Measurements from ENCODE around the gene MINDY3. TPM values are rescaled to one million over a fixed set of nuclear protein-coding genes. Genes with fewer than 3 reads are reported as not detected.
"Not testable (repeated sequence)": the region's sequence is repeated elsewhere in the genome, so short reads cannot be mapped to it uniquely, and the experiment has no call there.

MINDY3 gene
- total and polyA plus RNA-seq, 7 experiments from 2014 or later: 3.6 to 43.8 (median 29.1) TPM

DNA sequence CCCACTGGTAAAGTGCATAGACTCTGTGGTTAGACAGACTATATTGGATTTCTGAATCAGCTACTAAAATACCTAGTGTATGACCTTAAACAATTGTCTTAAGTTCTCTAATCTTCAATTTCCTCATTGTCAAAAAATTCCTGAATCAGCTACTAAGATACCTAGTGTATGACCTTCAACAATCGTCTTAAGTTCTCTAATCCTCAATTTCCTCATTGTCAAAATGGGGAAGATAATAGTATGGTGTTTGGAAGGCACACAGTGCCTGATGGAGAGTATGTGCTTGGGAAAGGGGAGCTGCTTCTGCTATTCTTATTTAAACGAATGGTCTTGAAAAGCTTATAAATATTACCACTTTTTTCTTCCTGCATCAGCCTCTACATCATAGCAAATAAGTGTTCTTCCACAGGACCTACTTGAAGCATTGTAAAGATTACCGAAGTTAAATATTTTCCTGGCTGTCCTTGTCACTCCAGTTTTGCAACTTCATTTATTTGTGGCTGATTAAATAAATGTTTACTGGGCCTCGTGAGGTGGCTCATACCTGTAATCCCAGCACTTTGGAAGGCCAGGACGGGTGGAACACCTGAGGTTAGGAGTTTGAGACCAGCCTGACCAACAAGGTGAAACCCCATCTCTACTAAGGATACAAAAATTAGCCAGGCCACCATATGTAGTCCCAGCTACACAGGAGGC is 76.2 kb downstream of the MINDY3 start:
- H3K27me3 ChIP-seq (ENCODE audit: control insufficient read depth in 2 of 2, insufficient read depth in 2 of 2, low read length in 2 of 2): no peaks in the 10 kb centered on the region
- no peak overlapping the region for H3K4me3 ChIP-seq (ENCODE audit: low read length)
- Mint-ChIP-seq H3K4me3 (no peak overlapping the region), H3K9me3 (peaks cover 0 to 5% (median 0%) of the 10 kb centered on the region in 11 donors), H3K36me3 (peaks cover 27 to 92% (median 85%) of the 10 kb centered on the region in 5 donors), H3K4me1 (no peaks in the 10 kb centered on the region), H3K27ac (no peak overlapping the region), H3K27me3 (no peaks in the 10 kb centered on the region)
- H3K27ac ChIP-seq (ENCODE audit: low read depth, low read length): no peak overlapping the region
- no peaks in the 10 kb centered on the region for H3K9me3 ChIP-seq (ENCODE audit: control insufficient read depth in 2 of 3, low read length in 3 of 3)
- ATAC-seq (no peak), DNase-seq (no peak)
- POLR2A ChIA-PET: no interaction called here
- intact Hi-C loops (cut with micrococcal nuclease): no loop called here
- no peaks in the 10 kb centered on the region for H3K4me1 ChIP-seq (ENCODE audit: control insufficient read depth in 2 of 2, insufficient read depth in 2 of 2, low read length in 2 of 2)
- CTCF ChIA-PET: no interaction called here
- H3K36me3 ChIP-seq (ENCODE audit: control insufficient read depth in 2 of 3, insufficient read depth in 3 of 3, low read length in 3 of 3): peaks cover 5 to 66% (median 6%) of the 10 kb centered on the region in 3 experiments

DNA sequence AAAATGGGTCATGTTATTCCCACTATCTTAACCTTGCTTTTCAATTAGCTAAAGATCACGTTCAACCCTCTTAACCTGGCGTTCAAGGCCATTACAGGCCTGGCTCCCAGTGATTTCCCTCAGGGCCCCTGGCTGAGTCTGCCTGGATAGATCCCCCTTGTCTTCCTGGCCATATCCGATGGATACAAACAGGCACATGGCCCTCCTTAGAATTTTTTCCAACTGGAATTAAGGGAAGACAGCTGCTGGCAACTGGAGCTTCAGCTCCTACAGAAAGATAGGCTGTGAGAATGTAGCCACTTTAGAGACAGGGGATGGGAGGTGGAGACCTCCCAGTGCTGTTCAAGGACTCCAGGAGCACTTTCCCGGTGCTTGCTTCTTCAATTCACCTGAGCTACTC is 77.5 kb downstream of the MINDY3 start:
- Mint-ChIP-seq H3K27ac (no peak overlapping the region), H3K36me3 (peaks cover 26 to 99% (median 85%) of the 10 kb centered on the region in 5 donors), H3K4me1 (no peaks in the 10 kb centered on the region), H3K4me3 (no peak overlapping the region), H3K9me3 (peaks cover 0 to 14% (median 3%) of the 10 kb centered on the region in 11 donors), H3K27me3 (no peaks in the 10 kb centered on the region)
- Histone ChIP-seq H3K9me3 (ENCODE audit: control insufficient read depth in 2 of 3, low read length in 3 of 3) (peaks cover 0 to 2% (median 0%) of the 10 kb centered on the region in 3 experiments), H3K4me3 (ENCODE audit: low read length) (no peak overlapping the region), H3K36me3 (ENCODE audit: control insufficient read depth in 2 of 3, insufficient read depth in 3 of 3, low read length in 3 of 3) (peaks cover 9 to 77% (median 10%) of the 10 kb centered on the region in 3 experiments), H3K27ac (ENCODE audit: low read depth, low read length) (no peak overlapping the region), H3K4me1 (ENCODE audit: control insufficient read depth in 2 of 2, insufficient read depth in 2 of 2, low read length in 2 of 2) (no peaks in the 10 kb centered on the region), H3K27me3 (ENCODE audit: control insufficient read depth in 2 of 2, insufficient read depth in 2 of 2, low read length in 2 of 2) (no peaks in the 10 kb centered on the region)
- DNase-seq: no peak
- CTCF ChIA-PET: no interaction called here
- intact Hi-C loops (cut with micrococcal nuclease): no loop called here
- ATAC-seq: no peak
- POLR2A ChIA-PET: no interaction called here

DNA sequence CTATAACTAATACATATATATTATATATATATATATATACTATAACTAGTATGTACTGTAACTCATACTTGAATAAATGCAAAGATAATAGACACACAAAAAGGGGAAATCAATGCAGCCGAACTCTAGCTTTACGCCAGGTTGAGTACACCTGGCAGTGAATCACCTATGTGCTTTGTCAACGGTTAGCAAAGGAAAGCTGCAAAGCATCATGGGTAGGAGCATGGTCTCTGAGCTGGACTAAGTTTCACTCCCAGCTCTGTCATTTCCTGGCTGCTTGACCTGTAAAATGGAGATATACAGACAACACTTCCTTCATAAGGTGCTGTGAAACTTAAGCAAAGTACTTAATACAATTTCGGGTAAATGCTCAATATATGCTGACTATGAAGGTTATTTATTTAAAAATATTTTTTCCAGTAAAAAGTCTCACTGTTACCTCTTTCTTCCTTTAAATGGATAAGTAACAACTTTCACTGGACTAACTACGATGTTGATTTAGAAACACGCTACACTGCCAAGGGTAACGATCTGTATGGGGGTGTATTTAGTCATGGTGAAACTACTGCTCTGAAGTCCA is 78.8 kb downstream of the MINDY3 start:
- Mint-ChIP-seq H3K36me3 (peaks cover 27 to 97% (median 89%) of the 10 kb centered on the region in 5 donors), H3K4me3 (no peak overlapping the region), H3K27ac (no peak overlapping the region), H3K9me3 (peaks cover 0 to 23% (median 7%) of the 10 kb centered on the region in 11 donors), H3K4me1 (no peaks in the 10 kb centered on the region), H3K27me3 (no peaks in the 10 kb centered on the region)
- ChIA-PET CTCF (no interaction called here), POLR2A (no interaction called here)
- peaks cover 9 to 72% (median 10%) of the 10 kb centered on the region in 3 experiments for H3K36me3 ChIP-seq (ENCODE audit: control insufficient read depth in 2 of 3, insufficient read depth in 3 of 3, low read length in 3 of 3)
- H3K27ac ChIP-seq (ENCODE audit: low read depth, low read length): no peak overlapping the region
- H3K9me3 ChIP-seq (ENCODE audit: control insufficient read depth in 2 of 3, low read length in 3 of 3): peaks cover 0 to 6% (median 4%) of the 10 kb centered on the region in 3 experiments
- no peak for ATAC-seq
- H3K4me3 ChIP-seq (ENCODE audit: low read length): no peak overlapping the region
- intact Hi-C loops (cut with micrococcal nuclease): no loop called here
- no peaks in the 10 kb centered on the region for H3K4me1 ChIP-seq (ENCODE audit: control insufficient read depth in 2 of 2, insufficient read depth in 2 of 2, low read length in 2 of 2)
- no peak for DNase-seq
- no peaks in the 10 kb centered on the region for H3K27me3 ChIP-seq (ENCODE audit: control insufficient read depth in 2 of 2, insufficient read depth in 2 of 2, low read length in 2 of 2)

DNA sequence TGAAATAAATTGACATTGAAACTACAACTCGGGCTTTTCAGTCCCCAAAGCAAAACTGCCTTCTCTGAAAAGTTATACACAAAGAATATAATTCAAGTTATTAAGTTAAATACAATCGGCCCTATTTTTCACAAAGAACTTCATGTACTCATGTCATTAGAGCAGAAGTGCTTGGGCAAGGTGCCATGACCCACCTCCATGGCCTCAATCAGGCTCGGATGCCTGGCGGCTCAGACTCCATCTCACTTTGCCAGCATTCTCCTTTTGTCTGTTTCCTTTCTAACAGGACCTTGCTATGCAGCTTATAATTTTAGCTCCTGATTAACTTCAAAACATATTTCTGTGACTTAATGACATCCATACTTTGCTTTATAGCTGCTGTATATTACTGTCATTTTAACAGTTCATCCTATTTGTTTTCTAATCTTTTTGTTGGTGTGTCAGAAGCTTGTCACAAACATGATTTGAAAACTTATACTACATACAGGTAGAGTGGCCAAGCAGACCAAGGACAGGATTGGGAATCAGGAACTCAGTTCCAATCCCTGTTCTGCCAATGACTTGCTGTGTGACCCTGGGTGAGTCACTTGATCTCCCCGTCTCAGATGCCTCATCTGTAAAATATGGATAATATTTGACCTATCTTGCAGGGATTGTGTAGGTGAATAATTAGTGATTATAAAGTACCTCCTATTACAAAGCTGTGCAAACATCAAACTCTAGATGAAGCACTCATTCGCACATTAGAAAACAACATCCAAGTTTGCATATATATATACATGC is 79.8 kb downstream of the MINDY3 start:
- peaks cover 0 to 8% (median 4%) of the 10 kb centered on the region in 3 experiments for H3K9me3 ChIP-seq (ENCODE audit: control insufficient read depth in 2 of 3, low read length in 3 of 3)
- no peaks in the 10 kb centered on the region for H3K4me1 ChIP-seq (ENCODE audit: control insufficient read depth in 2 of 2, insufficient read depth in 2 of 2, low read length in 2 of 2)
- H3K4me3 ChIP-seq (ENCODE audit: low read length): no peak overlapping the region
- Mint-ChIP-seq H3K4me3 (no peak overlapping the region), H3K36me3 (peaks cover 23 to 97% (median 82%) of the 10 kb centered on the region in 5 donors), H3K27ac (no peak overlapping the region), H3K9me3 (peaks cover under 1 to 33% (median 12%) of the 10 kb centered on the region in 11 donors), H3K27me3 (no peaks in the 10 kb centered on the region), H3K4me1 (no peaks in the 10 kb centered on the region)
- H3K27me3 ChIP-seq (ENCODE audit: control insufficient read depth in 2 of 2, insufficient read depth in 2 of 2, low read length in 2 of 2): no peaks in the 10 kb centered on the region
- peaks cover 9 to 64% (median 10%) of the 10 kb centered on the region in 3 experiments for H3K36me3 ChIP-seq (ENCODE audit: control insufficient read depth in 2 of 3, insufficient read depth in 3 of 3, low read length in 3 of 3)
- DNase-seq: no peak
- POLR2A ChIA-PET: no interaction called here
- H3K27ac ChIP-seq (ENCODE audit: low read depth, low read length): no peak overlapping the region
- no peak for ATAC-seq
- intact Hi-C loops (cut with micrococcal nuclease): no loop called here
- CTCF ChIA-PET: interaction anchor here (0.6 kb wide), 1 partner anchor 11 kb away, joined by 6 read pairs; no protein-coding TSS in a partner anchor

DNA sequence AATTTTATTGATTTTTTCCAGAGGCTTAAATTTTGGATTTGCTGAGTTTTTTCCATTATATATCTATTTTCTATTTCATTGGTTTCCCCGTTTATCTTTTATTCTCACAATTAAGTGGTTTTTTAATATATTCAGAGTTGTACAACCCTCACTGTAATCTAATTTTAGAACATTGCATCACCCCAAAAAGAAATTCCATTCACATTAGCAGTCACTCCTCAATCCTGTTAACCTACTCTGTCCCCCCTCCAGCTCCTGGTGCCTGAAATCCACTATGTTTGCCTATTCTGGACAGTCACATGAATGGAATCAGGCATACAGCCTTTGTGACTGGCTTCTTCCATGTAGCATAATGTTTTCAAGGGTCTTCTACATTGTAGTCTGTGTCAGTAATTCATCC is 84.8 kb downstream of the MINDY3 start:
- no peak overlapping the region for H3K27ac Mint-ChIP-seq
- H3K9me3 Mint-ChIP-seq: peaks cover 0 to 44% (median 15%) of the 10 kb centered on the region in 11 donors
- H3K4me3 Mint-ChIP-seq: no peak overlapping the region
- H3K4me1 Mint-ChIP-seq: no peaks in the 10 kb centered on the region
- ChIA-PET POLR2A (no interaction called here), CTCF (no interaction called here)
- no peak for DNase-seq
- no peak overlapping the region for H3K4me3 ChIP-seq (ENCODE audit: low read length)
- ATAC-seq: no peak
- H3K36me3 ChIP-seq (ENCODE audit: control insufficient read depth in 2 of 3, insufficient read depth in 3 of 3, low read length in 3 of 3): peaks cover 4 to 35% (median 5%) of the 10 kb centered on the region in 3 experiments
- no peaks in the 10 kb centered on the region for H3K27me3 Mint-ChIP-seq
- peaks cover 10 to 63% (median 48%) of the 10 kb centered on the region in 5 donors for H3K36me3 Mint-ChIP-seq
- intact Hi-C loops (cut with micrococcal nuclease): no loop called here
- no peaks in the 10 kb centered on the region for H3K27me3 ChIP-seq (ENCODE audit: control insufficient read depth in 2 of 2, insufficient read depth in 2 of 2, low read length in 2 of 2)
- H3K27ac ChIP-seq (ENCODE audit: low read depth, low read length): no peak overlapping the region
- peaks cover 0 to 8% (median 4%) of the 10 kb centered on the region in 3 experiments for H3K9me3 ChIP-seq (ENCODE audit: control insufficient read depth in 2 of 3, low read length in 3 of 3)
- no peaks in the 10 kb centered on the region for H3K4me1 ChIP-seq (ENCODE audit: control insufficient read depth in 2 of 2, insufficient read depth in 2 of 2, low read length in 2 of 2)

DNA sequence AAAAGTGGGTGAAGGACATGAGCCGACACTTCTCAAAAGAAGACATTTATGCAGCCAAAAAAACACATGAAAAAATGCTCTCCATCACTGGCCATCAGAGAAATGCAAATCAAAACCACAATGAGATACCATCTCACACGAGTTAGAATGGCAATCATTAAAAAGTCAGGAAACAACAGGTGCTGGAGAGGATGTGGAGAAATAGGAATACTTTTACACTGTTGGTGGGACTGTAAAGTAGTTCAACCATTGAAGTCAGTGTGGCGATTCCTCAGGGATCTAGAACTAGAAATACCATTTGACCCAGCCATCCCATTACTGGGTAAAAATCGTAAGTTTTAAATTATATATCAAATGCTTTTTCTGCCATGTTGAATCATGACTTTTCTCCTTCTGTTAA is 85.8 kb downstream of the MINDY3 start:
- peaks cover 0 to 44% (median 15%) of the 10 kb centered on the region in 11 donors for H3K9me3 Mint-ChIP-seq
- H3K36me3 ChIP-seq (ENCODE audit: control insufficient read depth in 2 of 3, insufficient read depth in 3 of 3, low read length in 3 of 3): peaks cover 4 to 27% (median 5%) of the 10 kb centered on the region in 3 experiments
- POLR2A ChIA-PET; H3K27me3 Mint-ChIP-seq; H3K4me1 ChIP-seq (ENCODE audit: control insufficient read depth in 2 of 2, insufficient read depth in 2 of 2, low read length in 2 of 2); CTCF ChIA-PET; H3K4me3 ChIP-seq (ENCODE audit: low read length); ATAC-seq; H3K27ac ChIP-seq (ENCODE audit: low read depth, low read length); H3K27me3 ChIP-seq (ENCODE audit: control insufficient read depth in 2 of 2, insufficient read depth in 2 of 2, low read length in 2 of 2); H3K4me1 Mint-ChIP-seq; intact Hi-C loops (cut with micrococcal nuclease); DNase-seq; H3K4me3 Mint-ChIP-seq; H3K27ac Mint-ChIP-seq; H3K9me3 ChIP-seq (ENCODE audit: control insufficient read depth in 2 of 3, low read length in 3 of 3): not testable (repeated sequence)
- peaks cover 9 to 59% (median 45%) of the 10 kb centered on the region in 5 donors for H3K36me3 Mint-ChIP-seq
